GM19467 (cell line): ENCODE results near the gene SMG5.
"Not testable (repeated sequence)": the region's sequence is repeated elsewhere in the genome, so short reads cannot be mapped to it uniquely, and the experiment has no call there.

Source experiments
- ATAC-seq: cut with Tn5 transposase; IDR thresholded peaks from one replicate; pipeline ENCODE4 v1.9.1; 2021; ENCODE audit warnings: mild to moderate bottlenecking, moderate library complexity; ENCODE audit not compliant: unreplicated experiment

The SMG5 gene

GRCh38 chr1:156282479-156283222, at the start of gene SMG5:
SMG5 (minus strand) TSS chr1:156282825; CDS start chr1:156282680, 145 bp downstream.
- peak; percentile 76 for ATAC-seq

- ATAC-seq, result not testable (repeated sequence)
Observed at GRCh38 chr1:156323179-156323578, 40.6 kb upstream of the SMG5 start.

GRCh38 chr1:156320560-156320959, 37.9 kb upstream of the SMG5 start:
- ATAC-seq, result no peak

GRCh38 chr1:156319664-156320063, 37.0 kb upstream of the SMG5 start:
- no peak for ATAC-seq

GRCh38 chr1:156316909-156317308, 34.3 kb upstream of the SMG5 start:
- ATAC-seq, result no peak

- no peak for ATAC-seq
Observed at GRCh38 chr1:156310962-156311361, 28.3 kb upstream of the SMG5 start.

- ATAC-seq, result no peak
Observed at GRCh38 chr1:156308078-156308477, 25.5 kb upstream of the SMG5 start.

- no peak for ATAC-seq
Observed at GRCh38 chr1:156305215-156305614, 22.6 kb upstream of the SMG5 start.

GRCh38 chr1:156303241-156303640, 20.6 kb upstream of the SMG5 start:
- ATAC-seq, result no peak

GRCh38 chr1:156298852-156299357, 16.3 kb upstream of the SMG5 start, which contains the start of gene VHLL:
VHLL (minus strand) TSS chr1:156299307; CDS start chr1:156299189, 118 bp downstream.
- ATAC-seq, result no peak

GRCh38 chr1:156295391-156295947, 12.8 kb upstream of the SMG5 start, which contains the start of gene GLMP:
GLMP (minus strand) TSS chr1:156295679; CDS start chr1:156295645, 34 bp downstream.
- no peak for ATAC-seq

- ATAC-seq, result no peak
Observed at GRCh38 chr1:156293895-156294294, 11.3 kb upstream of the SMG5 start.

- no peak for ATAC-seq
Observed at GRCh38 chr1:156293098-156293434, 10.4 kb upstream of the SMG5 start.

GRCh38 chr1:156291226-156292061, 8.8 kb upstream of the SMG5 start:
- ATAC-seq, result no peak

GRCh38 chr1:156289857-156290256, 7.2 kb upstream of the SMG5 start:
- no peak for ATAC-seq

- no peak for ATAC-seq
Observed at GRCh38 chr1:156286061-156286460, 3.4 kb upstream of the SMG5 start.

GRCh38 chr1:156285437-156285836, 2.8 kb upstream of the SMG5 start:
- ATAC-seq, result no peak

GRCh38 chr1:156284757-156285156, 2.1 kb upstream of the SMG5 start:
- no peak for ATAC-seq

GRCh38 chr1:156284112-156284511, 1.5 kb upstream of the SMG5 start, which contains the start of gene TMEM79:
TMEM79 (plus strand) TSS chr1:156284325; CDS start chr1:156285227, 902 bp downstream.
- no peak for ATAC-seq

- ATAC-seq, result no peak
Observed at GRCh38 chr1:156283521-156283920, 896 bp upstream of the SMG5 start.
